Tibial nerve (tissue), 4 donors: ENCODE measurements around the gene UBE2O. TPM values are rescaled to one million over a fixed set of nuclear protein-coding genes. Genes with fewer than 3 reads are reported as not detected.
A peak's percentile ranks its signal among the peaks of the same experiment; 100 is the strongest.

Source experiments
- DNase-seq, 2 donors: peaks; one replicate each; pipeline ENCODE4 v3.0.0-alpha.2; 2019; ENCODE audit warnings: low spot score in 2 of 2
- H3K27ac ChIP-seq, 4 donors: fragments of 200-600 bp; sonication (generic) in 3 of 4; one replicate each; pipeline ENCODE4 v1.5.1; 2017 to 2019; ENCODE audit warnings: mild to moderate bottlenecking in 1 of 4
- H3K27me3 ChIP-seq, 2 donors: fragments of 200-600 bp; sonication (generic) in 1 of 2; one replicate each; pipeline versions ENCODE4 v1.5.1 to v1.6.0; 2017 to 2019
- H3K36me3 ChIP-seq, 3 donors: fragments of 200-600 bp; sonication (generic); one replicate each; pipeline ENCODE4 v1.5.1; 2018 to 2019
- H3K4me1 ChIP-seq, 4 donors: fragments of 200-600 bp; sonication (generic) in 3 of 4; one replicate each; pipeline ENCODE4 v1.5.1; 2017 to 2019
- H3K4me3 ChIP-seq, 4 donors: fragments of 200-600 bp; sonication (generic) in 3 of 4; one replicate each; pipeline ENCODE4 v1.5.1; 2017 to 2019; ENCODE audit warnings: mild to moderate bottlenecking in 1 of 4, moderate library complexity in 1 of 4
- H3K9me3 ChIP-seq, 4 donors: fragments of 200-600 bp; sonication (generic) in 3 of 4; one replicate each; pipeline ENCODE4 v1.5.1; 2017 to 2019
- EP300 ChIP-seq, 2 donors: sonication (generic); formaldehyde crosslinking; IDR thresholded peaks; one replicate each; pipeline ENCODE4 v1.6.1; 2017; ENCODE audit warnings: antibody characterized with exemption in 2 of 2, mild to moderate bottlenecking in 1 of 2
- POLR2A ChIP-seq, 2 donors: fragments of 450-650 bp; IDR thresholded peaks; one replicate each; pipeline ENCODE4 v1.6.1; 2017; ENCODE audit warnings: antibody characterized with exemption in 2 of 2, mild to moderate bottlenecking in 2 of 2, moderate library complexity in 2 of 2
- WGBS, 2 donors: methylation state at CpG; one replicate each; pipeline ENCODE4 v1.1.5; 2018; 5-methylcytosine and 5-hydroxymethylcytosine counted together
- total RNA-seq, 4 donors: library from RNA; depleted of rRNA; stranded (reverse); fragments of >200 nt; gene quantifications; one replicate each; pipeline ENCODE4 v1.1.0, GENCODE V29; 2016
- TF ChIP-seq, protein P1 (sequence below), 5 experiments: fragments of 200-600 bp in 3 of 5; fragments of 450-650 bp in 2 of 5; sonication (generic) in 3 of 5; IDR thresholded peaks; one replicate each; pipeline ENCODE4 v1.5.1; 2016 to 2019; ENCODE audit warnings: antibody characterized with exemption in 5 of 5, mild to moderate bottlenecking in 3 of 5, moderate library complexity in 2 of 5

Gene UBE2O
- total RNA-seq, 4 donors from 2014 or later, result 16.0 to 38.7 (median 20.7) TPM

DNA sequence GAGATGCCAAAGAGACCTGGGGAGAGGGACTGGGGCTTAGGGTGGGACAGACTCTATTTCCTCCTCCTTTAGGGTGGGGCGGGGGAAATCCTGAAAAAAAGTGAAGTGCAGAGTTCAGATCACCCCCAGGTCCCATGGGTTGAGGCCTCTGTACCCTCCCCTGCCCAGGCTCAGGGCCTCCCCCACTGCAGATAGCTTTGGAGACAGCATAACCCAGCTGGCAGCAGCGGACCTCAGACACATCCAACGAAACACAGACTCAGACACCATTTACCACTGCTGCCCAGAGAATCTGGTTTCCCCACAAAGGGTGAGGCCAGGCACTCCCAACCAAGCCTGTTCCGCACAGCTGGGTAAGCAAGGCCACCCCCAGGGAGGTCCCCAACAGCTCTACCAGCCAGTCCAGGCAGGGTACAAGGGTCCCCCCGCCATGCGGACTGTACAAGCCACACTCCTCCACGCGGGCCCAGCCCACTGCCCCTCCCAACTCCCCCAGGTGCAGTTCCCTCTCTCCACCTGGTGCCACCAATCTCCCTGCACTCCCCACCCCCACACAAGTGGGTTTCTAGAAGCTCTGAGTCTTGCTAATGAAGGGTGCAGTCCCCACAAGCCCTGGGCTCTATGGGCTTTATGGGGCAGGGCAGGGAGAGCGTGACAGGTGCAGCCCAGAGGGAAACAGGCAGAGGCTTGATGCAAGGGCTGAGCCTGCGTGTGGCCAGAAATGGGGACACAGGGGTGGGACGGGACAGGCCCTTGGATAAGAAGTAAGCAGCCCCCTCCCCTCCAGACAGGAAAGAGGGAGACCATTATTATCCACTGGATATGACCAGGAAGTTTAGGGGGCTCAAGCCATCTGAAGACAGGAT lies 39.4 kb upstream of the UBE2O start:
- TF ChIP-seq EP300 (IDR thresholded peaks at IDR 0.05) (no peak), POLR2A (IDR thresholded peaks at IDR 0.05) (no peak)
- TF ChIP-seq, protein P1, sequence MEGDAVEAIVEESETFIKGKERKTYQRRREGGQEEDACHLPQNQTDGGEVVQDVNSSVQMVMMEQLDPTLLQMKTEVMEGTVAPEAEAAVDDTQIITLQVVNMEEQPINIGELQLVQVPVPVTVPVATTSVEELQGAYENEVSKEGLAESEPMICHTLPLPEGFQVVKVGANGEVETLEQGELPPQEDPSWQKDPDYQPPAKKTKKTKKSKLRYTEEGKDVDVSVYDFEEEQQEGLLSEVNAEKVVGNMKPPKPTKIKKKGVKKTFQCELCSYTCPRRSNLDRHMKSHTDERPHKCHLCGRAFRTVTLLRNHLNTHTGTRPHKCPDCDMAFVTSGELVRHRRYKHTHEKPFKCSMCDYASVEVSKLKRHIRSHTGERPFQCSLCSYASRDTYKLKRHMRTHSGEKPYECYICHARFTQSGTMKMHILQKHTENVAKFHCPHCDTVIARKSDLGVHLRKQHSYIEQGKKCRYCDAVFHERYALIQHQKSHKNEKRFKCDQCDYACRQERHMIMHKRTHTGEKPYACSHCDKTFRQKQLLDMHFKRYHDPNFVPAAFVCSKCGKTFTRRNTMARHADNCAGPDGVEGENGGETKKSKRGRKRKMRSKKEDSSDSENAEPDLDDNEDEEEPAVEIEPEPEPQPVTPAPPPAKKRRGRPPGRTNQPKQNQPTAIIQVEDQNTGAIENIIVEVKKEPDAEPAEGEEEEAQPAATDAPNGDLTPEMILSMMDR (IDR thresholded peaks at IDR 0.05), result no peak
- H3K4me1 ChIP-seq, result peaks cover 0 to 47% (median 34%) of the 10 kb centered on the region in 4 donors
- H3K36me3 ChIP-seq, result peaks cover 0 to 5% (median 0%) of the 10 kb centered on the region in 3 donors
- peak overlapping the region in 2 of 4 donors; percentile 23 to 29 for H3K4me3 ChIP-seq
- H3K27ac ChIP-seq, result peak overlapping the region; percentile 20 to 93 (median 86)
- 74 to 75% methylated on average over 11 of the region's 11 CpGs for WGBS, 2 donors
- no peaks in the 10 kb centered on the region for H3K27me3 ChIP-seq
- DNase-seq, result no peak
- no peaks in the 10 kb centered on the region for H3K9me3 ChIP-seq

DNA sequence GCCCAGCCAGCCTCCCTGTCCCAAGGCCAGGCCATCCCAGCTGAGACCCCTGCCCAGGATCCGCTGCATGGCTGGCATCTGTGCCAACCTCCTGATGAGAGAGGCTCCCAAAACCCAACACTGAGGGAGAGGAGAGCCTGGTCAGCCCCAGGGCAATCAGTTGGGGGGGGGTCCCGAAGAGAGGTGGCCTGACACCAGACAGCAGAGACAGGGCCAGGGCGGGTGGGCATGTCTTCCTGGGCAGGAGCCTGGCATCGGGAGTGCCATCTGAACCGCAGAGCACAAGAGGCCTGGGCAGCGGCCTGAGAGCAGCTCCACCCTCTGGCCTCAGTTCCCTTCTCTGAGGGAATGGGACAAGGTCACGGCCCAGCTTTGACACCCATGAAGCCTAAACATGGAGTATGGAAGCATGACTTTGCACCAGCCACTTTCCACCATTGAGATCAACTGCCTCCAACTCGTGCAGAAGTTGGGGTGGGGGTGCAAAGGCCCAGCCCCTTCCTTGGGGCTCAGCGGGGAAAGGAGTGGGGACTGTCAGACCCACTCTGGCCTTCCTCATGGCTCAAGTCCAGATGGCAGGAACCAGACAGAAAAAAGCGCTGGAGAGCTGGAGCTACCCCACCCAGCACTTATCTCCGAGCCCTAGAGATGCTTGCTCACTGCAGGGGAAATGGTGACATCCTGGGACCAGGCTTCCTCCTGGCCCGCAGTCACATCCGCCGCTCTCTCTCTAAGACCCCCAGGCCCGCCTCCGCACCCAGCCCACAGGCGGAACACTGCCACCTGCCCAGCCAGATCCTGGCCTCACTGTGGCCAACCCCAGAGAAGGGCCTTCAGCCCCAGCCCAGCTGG lies 38.5 kb upstream of the UBE2O start:
- WGBS, 2 donors, result 84 to 87% methylated on average over 12 to 16 of the region's 17 CpGs
- no peak for DNase-seq
- H3K27me3 ChIP-seq, result no peaks in the 10 kb centered on the region
- H3K36me3 ChIP-seq, result peaks cover 0 to 6% (median 0%) of the 10 kb centered on the region in 3 donors
- H3K4me3 ChIP-seq, result no peak overlapping the region
- H3K27ac ChIP-seq, result peak overlapping the region in 3 of 4 donors; percentile 82 to 93 (median 89)
- no peaks in the 10 kb centered on the region for H3K9me3 ChIP-seq
- H3K4me1 ChIP-seq, result peaks cover 0 to 43% (median 31%) of the 10 kb centered on the region in 4 donors
- TF ChIP-seq POLR2A (IDR thresholded peaks at IDR 0.05), result no peak
- no peak for TF ChIP-seq EP300 (IDR thresholded peaks at IDR 0.05)
- TF ChIP-seq, protein P1 (IDR thresholded peaks at IDR 0.05), result no peak

DNA sequence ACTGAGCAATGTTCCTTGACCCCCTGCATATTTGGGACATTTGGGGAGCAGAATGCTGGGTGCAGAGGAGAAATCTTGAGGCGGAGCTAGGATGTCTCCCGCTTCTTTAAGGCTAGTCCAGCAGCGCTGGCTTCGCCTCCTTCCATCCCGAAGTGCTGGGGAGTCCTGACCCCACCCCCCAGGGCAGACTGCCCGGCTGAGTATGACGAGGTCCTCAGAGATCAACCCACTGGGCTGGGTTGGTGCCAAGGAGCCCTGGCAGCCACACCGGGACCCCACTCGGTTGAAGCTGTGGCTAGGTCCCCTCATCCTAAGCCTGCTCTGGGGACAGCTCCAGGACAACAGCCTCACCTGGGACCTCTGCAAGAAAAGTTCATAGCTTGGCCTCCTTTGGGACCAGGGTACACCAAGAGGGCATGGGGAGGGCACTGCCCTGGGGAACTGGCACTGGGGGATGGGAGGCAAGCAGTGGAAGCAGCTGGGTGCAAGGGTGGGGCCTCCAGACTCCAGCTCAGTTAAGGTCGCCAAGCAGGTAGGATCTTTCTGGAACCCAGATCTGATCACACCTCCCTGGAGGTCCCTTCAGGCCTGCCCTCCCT lies 37.3 kb upstream of the UBE2O start:
- H3K9me3 ChIP-seq, result no peaks in the 10 kb centered on the region
- DNase-seq, result no peak
- H3K36me3 ChIP-seq, result peaks cover 0 to 6% (median 0%) of the 10 kb centered on the region in 3 donors
- peak overlapping the region in 3 of 4 donors; percentile 53 to 93 (median 89) for H3K27ac ChIP-seq
- no peak overlapping the region for H3K4me3 ChIP-seq
- H3K4me1 ChIP-seq, result peaks cover 0 to 43% (median 27%) of the 10 kb centered on the region in 4 donors
- TF ChIP-seq, protein P1 (IDR thresholded peaks at IDR 0.05), result no peak
- TF ChIP-seq EP300 (IDR thresholded peaks at IDR 0.05), result no peak
- TF ChIP-seq POLR2A (IDR thresholded peaks at IDR 0.05), result no peak
- H3K27me3 ChIP-seq, result no peaks in the 10 kb centered on the region
- WGBS, 2 donors, result 64 to 72% methylated on average over 6 to 10 of the region's 10 CpGs

DNA sequence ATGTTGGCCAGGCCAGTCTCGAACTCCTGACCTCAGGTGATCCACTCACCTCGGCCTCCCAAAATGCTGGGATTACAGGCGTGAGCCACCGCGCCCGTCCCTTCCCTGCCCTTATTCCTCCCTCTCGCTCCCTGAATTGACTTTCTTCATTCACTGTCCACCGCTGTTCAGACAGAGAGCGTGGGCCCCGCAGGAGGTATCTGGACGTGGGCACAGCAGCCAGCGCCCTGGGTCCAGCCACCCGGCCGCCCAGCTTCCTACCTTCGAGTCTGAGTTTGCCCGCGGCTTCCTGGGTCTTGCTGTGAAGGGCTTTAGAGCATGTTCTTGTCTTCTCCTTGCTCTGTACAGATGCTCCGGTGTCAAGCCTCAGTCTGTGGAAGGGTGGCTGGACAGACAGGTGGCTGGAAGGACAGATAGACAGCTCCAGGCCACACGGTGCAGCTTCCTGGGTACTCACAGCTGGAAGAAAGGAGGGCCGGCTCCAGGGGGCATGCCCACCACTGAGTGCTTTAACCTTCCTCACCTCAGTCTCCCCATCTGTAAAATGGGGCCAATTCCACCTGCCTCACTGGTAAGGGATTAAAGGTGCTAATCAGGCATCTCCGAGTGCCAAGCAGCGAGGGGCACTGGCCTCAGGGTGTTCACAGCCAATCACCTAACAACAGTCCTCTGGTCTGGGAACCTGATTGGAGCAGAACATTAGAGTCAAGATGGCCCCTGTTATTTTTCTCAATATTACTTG lies 34.7 kb upstream of the UBE2O start:
- TF ChIP-seq EP300 (IDR thresholded peaks at IDR 0.05), result no peak
- TF ChIP-seq, protein P1 (IDR thresholded peaks at IDR 0.05), result no peak
- TF ChIP-seq POLR2A (IDR thresholded peaks at IDR 0.05), result no peak
- H3K27me3 ChIP-seq, result no peaks in the 10 kb centered on the region
- H3K9me3 ChIP-seq, result no peaks in the 10 kb centered on the region
- 92 to 95% methylated on average over 22 of the region's 22 CpGs for WGBS, 2 donors
- DNase-seq, result no peak
- H3K27ac ChIP-seq, result peak overlapping the region in 1 of 4 donors; percentile 37
- peaks cover 0 to 6% (median 0%) of the 10 kb centered on the region in 3 donors for H3K36me3 ChIP-seq
- peaks cover 0 to 26% (median 9%) of the 10 kb centered on the region in 4 donors for H3K4me1 ChIP-seq
- H3K4me3 ChIP-seq, result no peak overlapping the region
